GM21576 (cell line): ENCODE measurements around the gene DNAAF5.
"Not testable (repeated sequence)": the region's sequence is repeated elsewhere in the genome, so short reads cannot be mapped to it uniquely, and the experiment has no call there.

ENCODE experiments used
- ATAC-seq: cut with Tn5 transposase; IDR thresholded peaks from one replicate; pipeline ENCODE4 v1.9.1; 2021; ENCODE audit warnings: mild to moderate bottlenecking, moderate library complexity; ENCODE audit not compliant: unreplicated experiment

The DNAAF5 gene

DNA sequence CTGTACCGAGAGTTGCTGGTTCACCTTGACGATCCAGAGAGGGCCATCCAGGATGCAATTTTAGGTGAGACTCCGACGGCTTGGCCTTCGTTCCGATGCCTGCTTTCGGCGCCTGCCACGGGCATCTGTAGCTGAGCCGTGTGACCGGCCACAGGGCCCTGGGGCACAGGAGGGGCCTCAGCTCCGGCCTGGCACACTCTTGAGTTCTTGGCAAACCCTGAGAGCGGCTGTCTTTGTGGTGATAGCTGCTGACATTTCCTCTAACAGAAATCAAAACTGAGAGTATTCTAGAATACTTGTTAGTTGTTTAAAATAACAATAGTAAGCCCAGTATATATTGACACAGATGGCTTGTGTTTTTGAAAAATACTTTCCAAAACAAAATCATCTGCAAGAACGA is 53.6 kb downstream of the DNAAF5 start:
- ATAC-seq = no peak

DNA sequence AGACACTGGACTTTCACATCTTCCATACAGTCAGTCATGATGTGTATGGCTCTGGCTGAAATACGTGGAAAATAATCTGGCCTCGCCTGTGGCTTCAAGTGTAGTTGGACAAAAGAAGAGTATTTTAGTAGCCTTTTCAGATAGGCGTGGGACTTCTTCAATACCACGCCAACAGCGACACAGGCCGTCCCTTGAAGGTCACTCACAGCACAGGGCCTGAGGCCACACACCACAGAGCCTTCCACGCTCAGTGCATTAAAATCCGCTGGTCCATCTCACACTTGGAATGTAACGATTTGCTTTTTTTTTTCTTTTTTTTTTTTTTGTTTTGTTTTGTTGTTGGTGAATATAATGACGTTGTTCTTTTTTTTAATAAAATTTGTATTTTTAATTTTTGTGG is 54.0 kb downstream of the DNAAF5 start:
- ATAC-seq = no peak

DNA sequence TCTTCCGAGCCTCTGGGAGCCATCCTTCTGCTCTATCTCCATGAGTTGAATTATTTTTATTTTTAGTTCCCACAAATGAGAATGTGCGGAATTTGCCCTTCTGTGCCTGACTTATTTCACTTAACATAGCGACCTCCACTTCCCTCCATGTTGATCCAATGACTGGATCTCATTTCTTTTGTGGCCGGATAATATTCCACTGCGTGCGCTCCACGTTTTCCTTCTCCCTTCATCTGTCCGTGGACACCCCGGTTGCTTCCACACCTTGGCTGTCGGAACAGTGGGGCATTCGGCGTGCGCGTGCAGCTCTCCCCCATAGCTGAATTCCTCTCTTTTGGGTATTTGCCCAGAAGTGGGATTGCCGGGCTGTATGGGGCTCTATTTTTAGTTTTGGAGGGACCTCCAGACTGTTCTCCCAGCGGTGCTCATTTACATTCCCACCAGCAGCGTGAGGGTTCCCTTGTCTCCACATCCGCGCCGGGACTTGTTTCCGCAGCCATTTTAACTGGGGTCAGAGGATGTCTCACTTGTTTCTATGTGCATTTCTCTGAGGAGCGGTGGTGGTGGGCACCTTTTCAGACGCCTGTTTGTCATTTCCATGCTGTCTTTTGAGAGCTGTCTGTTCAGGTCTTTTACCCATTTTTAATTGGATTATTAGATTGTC is 54.8 kb downstream of the DNAAF5 start:
- no peak for ATAC-seq

DNA sequence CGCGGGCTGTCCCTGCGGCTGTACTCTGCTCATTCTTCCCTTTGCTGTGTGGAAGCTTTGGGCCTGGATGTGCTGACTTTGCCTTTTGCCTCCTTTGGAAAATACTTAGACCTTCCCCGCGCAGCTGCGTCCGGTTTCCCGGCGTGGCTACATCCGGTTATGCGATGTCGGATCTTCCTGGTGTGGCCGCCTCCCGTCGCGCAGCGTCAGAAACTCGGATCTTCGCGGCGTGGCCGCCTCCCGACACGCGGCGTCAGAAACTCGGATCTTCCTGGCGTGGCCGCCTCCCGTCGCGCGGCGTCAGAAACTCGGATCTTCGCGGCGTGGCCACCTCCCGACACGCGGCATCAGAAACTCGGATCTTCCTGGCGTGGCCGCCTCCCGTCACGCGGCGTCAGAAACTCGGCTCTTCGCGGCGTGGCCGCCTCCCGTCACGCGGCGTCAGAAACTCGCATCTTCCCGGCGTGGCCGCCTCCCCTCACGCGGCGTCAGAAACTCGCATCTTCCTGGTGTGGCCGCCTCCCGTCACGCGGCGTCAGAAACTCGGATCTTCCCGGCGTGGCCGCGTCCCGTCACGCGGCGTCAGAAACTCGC is 55.5 kb downstream of the DNAAF5 start:
- no peak for ATAC-seq

DNA sequence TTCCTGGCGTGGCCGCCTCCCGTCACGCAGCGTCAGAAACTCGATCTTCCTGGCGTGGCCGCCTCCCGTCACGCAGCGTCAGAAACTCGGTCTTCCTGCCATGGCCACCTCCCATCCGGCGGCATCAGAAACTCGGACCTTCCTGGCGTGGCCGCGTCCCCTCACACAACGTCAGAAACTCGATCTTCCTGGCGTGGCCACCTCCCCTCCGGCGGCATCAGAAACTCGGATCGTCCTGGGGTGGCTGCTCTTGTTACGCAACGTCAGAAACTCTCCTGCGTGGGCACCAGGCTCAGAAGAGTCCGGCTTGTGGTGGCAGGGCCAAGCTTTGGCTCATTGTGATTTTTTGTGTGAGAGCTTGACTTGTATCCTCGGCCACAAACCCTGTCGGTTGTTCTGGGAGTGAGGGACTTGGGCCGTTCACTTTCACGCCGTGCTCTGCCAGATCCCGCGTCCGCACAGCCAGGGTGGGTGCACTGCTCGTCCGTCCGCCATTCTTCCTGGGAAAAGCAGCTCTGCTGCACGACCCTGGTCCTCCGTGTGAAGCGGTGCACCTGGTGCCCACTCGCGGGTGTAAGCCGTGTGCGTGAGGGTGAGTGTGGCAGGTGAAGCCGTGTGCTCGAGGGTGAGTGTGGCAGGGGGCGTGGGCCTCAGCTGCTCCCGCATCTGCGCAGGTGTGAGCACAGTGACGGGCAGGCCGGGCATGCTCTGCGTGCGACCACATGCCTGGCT is 56.4 kb downstream of the DNAAF5 start:
- no peak for ATAC-seq

DNA sequence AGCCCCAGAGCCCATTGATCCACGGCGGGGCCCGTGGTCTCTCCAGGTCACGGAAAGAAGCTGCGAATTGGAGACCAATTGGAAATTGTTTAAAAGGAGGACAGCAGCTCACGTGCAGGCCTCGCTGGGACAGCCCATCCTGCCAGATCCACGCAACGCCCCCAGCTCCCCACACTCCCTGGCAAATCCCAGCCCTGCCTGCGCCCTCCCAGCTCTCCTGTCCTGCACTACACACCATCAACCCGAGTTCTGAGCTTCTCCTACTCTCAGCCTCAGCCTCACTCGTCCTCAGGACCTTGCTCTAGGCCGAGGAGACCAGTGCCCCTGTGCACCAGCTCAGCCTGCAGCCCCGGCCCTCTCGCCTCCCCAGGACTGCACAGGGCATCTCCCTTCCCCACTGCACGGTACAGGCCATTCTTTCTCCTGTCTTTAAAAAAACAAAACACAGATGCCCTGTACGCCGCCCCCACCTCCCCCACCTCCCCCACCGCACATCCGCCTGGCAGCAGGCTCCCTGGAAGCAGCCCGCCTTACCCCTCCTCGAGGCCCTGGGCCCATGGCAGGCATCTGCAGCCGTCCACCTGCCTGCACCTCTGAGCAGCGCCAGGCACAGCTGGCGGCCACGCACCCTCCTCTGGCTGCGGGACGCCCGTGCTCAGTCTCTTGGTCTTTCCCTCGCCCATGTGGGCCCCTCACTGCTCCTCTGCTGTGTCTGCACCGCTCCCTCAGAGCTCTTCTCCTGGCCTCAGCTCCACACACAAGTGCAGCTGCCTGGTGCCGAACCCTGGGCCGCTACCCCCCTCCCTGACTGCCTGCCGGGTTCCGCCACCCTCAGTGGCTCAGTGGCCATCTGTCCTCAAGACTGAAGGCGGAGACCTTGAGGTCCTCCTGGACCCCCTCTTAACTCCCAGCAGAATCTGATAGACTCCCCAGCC is 57.3 kb downstream of the DNAAF5 start:
- no peak for ATAC-seq

DNA sequence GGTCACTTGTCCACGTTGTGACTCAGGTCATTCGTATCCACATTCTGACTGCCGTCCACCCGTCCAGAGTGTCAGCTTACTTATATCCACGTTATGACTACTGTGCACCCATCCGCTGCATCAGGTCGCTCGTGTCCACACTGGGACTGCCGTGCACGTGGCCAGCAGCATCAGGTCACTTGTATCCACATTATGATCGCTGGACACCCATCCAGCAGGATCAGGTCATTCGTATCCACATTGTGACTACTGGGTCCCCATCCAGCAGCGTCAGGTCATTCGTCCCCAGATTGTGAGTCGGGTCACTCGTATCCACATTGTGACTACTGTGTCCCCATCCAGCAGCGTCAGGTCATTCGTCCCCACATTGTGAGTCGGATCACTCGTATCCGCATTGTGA is 58.5 kb downstream of the DNAAF5 start:
- no peak for ATAC-seq

DNA sequence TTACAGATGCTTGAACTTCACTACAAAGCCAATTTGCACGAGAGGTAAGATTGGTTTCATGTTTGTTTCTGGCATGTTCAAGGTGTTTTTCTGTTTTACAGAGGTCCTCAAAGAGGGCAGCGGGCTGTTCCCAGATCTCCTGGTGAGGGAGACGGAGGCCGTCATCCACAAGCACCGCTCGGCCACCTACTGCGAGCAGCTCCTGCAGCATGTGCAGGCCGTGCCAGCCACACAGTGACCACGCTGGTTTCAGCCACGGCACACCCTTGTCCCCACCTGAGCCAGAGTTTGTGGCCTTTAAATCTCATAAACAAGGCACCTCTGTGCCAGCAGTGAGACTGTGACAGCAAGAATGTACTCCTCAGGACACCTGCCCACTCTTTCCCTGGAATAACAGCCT is 58.9 kb downstream of the DNAAF5 start:
- ATAC-seq = no peak

DNA sequence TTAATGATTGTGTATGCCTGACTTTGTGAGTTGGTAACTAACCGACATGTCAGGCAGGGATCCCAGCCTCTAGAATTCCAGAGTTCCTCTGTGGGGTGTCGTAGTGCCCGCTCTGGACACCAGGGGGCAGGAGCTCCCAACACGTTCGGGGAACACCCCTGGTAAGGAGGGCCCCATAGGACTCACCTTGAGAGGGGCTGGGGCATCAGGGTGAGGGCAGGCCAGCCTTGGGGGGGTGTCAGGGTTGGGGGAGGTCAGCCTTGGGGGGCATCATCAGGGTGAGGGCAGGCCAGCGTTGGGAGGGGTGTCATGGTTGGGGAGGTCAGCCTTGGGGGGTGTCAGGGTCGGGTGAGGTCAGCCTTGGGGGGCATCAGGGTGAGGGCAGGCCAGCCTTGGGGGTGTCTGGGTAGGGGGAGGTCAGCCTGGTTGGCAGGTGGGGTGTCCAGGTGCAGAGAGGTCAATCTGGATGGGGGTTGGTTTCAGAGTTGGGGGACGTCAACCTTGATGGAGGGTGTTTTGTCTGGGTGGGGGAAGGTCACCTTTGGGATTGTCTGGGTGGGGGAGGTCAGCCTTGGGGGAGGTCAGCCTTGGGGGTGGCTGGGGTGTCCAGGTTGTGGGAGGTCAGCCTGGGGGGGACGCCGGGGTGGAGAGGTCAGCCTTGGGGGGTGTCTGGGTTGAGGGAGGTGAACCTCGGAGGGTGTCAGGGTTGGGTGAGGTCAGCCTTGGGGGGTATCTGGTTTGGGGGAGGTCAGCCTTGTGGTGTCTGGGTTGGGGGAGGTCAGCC is 60.2 kb downstream of the DNAAF5 start:
- ATAC-seq = no peak

DNA sequence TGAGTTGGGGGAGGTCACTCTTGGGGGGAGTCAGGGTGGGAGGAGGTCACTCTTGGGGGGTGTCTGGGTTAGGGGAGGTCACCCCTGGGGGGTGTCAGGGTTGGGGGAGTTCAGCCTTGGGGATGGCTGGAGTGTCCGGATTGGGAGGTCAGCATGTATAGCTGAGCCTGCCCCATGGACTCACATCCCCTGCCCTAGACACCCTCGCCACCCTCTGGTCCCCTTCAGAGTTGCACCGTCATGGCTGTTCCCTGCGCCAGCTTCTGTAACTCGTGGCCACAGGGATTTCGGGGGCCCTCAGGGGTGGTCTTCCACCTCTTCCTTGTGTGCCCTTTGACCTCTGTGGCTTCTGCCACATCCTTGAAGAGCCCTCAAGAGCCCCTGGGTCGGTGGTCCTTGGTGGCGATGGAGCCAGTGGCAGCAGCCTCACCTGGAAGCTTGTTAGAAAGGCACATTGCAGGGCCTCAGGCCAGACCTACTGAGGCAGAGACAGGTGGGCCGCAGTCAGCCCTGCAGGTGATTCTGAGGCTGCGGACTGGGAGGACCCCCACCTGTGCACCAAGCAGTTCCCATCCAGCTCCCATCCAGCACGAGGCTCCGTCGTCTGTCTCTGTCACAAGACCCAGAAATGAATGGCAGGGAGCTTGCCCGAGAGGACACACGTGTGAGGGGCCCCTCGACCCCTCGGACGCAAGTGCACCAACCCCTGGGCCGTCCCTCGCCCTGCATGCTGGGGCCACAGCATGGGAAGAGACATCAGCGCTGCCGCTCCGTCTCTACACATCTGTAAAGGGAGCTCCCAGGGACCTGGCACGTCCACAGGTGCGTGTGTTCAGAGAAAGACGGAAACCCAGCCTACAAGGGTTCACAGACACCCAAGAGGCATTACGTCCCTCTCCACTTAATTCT is 61.1 kb downstream of the DNAAF5 start:
- ATAC-seq = no peak

DNA sequence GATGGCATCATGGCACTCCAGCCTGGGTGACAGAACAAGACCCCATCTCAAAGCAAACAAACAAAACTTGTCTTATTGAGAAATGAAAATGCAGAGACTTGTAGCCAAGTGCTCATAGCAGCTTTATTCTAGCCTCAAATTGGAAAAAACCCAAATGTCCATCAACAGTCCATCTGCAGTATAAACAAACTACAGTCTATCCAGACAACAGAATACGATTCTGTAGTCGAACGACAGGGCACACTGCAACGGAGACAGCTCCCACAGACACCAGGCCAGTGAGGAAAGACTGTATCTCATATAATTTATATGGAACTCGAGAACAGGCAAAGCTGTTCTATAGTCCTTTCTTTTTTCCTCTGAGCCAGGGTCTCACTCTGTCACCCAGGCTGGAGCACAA is 65.0 kb downstream of the DNAAF5 start:
- no peak for ATAC-seq

DNA sequence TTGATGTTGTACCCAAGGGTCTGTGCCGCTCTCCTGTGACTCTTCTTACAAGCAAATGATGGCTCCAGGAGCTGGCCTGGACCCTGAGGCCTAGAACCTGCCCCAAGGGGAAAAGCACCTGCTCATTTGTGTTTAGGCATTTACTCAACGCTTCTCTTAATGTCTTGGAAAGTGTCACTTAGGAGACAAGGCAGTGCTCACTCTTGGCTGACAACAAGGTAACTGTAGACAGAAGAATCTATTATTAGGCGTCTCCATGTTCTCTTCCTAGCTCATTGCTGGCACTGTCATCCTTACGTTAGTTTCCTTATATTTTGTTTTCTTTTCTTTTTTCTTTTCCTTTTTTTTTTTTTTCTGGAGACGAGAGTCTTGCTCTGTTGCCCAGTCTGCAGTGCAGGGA is 67.7 kb downstream of the DNAAF5 start:
- no peak for ATAC-seq

DNA sequence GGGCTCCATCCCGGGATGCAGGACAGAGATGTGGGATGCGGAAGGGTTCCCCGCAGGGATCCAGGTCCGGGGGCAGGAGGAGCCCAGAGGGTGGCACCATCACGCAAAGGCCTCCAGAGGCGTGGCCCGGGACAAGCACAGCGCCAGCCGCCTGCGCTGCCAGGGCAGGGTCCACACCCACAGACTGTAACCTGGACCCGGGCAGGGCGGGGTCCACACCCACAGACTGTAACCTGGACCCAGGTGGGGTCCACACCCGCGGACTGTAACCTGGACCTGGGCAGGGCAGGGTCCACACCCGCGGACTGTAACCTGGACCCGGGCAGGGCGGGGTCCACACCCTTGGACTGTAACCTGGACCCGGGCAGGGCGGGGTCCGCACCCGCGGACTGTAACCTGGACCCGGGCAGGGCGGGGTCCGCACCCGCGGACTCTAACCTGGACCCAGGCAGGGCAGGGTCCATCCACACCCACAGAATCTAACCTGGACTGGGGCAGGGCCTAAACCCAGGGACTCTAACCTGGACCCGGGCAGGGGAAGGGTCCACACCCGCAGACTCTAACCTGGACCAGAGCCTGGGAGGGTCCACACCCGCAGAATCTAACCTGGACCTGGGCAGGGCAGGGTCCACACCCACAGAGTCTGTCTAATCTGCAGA is 68.3 kb downstream of the DNAAF5 start:
- no peak for ATAC-seq

DNA sequence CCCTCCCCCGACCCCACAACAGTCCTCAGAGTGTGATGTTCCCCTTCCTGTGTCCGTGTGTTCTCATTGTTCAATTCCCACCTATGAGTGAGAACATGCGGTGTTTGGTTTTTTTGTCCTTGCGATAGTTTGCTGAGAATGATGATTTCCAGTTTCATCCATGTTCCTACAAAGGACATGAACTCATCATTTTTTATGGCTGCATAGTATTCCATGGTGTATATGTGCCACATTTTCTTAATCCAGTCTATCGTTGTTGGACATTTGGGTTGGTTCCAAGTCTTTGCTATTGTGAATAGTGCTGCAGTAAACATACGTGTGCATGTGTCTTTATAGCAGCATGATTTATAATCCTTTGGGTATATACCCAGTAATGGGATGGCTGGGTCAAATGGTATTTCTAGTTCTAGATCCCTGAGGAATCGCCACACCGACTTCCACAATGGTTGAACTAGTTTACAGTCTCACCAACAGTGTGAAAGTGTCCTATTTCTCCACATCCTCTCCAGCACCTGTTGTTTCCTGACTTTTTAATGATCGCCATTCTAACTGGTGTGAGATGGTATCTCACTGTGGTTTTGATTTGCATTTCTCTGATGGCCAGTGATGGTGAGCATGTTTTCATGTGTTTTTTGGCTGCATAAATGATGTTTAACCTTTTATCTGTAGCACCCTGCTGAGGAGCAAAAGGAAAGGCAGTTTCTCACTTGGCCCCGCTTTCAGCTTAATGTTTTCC is 70.1 kb downstream of the DNAAF5 start:
- not testable (repeated sequence) for ATAC-seq

DNA sequence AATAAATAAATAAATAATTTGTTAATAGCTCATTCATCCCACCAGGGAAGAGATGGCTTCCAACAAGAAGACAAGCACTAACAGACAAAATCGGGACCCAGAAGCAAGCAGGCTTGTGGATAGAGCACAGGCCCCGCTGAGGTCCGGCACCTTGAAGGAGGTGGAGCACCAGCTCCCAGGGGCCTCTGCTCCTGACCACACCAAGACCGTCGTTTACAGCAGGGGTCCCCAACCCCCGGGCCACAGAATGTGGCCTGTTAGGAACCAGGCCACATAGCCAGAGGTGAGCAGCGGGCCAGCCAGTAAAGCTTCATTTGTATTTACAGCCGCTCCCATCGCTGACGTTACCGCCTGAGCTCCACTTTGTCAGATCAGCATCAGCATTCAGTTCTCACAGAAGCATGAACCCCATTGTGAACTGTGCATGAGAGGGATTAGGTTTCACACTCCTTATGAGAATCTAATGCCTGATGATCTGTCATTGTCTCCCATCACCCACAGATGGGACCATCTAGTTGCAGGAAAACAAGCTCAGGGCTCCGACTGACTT is 72.5 kb downstream of the DNAAF5 start:
- ATAC-seq = no peak

DNA sequence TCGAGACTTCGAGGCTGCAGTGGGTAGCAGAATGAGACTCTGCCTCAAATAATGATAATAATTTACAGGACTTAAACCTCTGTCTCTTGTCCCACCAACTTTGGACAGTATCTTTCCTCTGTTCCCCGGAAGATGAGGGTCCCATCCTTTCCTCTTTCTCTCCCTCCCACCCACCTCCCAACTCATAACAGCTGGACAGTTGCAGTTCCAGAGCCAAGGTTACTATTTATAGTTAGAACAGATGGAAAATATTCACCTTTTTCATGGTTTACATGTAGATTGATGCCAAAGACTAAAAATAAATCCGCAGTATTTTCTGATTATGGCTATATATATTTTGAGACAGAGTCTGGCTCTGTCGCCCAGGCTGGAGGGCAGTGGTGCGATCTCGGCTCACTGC is 74.2 kb downstream of the DNAAF5 start:
- ATAC-seq = no peak

DNA sequence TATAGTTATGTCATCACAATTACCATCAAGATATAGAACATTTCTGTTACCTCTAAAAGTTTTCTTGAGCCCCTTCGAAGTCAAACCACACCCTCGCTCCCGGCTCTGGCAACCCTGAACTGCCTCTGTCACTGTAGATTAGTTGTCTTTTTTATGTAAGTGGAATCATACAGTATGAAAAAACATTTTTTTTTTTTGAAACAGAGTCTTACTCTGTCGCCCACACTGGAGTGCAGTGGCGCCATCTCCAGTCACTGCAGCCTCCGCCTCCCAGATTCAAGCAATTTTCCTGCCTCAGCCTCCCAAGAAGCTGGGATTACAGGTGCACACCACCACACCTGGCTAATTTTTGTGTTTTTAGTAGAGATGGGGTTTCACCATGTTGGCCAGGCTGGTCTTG is 74.9 kb downstream of the DNAAF5 start:
- not testable (repeated sequence) for ATAC-seq

DNA sequence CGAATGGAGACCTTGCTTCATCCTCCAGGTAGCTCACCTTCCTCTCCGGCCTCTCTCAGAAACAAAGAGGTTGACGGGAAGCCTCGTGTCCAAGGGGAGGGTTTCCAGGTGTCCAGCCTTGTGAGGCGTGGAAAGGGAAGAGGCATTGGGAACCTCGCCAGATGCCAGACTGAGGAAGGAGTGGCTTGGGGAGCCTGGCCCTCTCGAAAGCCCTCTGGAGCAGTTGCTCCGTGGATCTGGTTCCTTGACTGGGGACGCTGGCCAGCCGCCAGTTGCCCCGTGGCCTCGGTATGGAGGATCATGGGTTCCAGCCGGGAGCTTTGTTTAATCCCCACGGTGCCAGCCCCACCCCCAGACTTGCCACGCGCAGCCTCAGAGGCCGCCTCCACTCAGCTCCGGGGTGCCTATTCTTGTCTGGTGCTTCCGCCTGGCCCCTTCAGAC is 75.5 kb downstream of the DNAAF5 start:
- ATAC-seq = no peak
